HG02678 (cell line): ENCODE data around the gene PHLDA1.

Experiments
- ATAC-seq: cut with Tn5 transposase; IDR thresholded peaks from one replicate; pipeline ENCODE4 v1.9.1; 2021; ENCODE audit warnings: mild to moderate bottlenecking, moderate library complexity; ENCODE audit not compliant: unreplicated experiment

Gene PHLDA1

DNA sequence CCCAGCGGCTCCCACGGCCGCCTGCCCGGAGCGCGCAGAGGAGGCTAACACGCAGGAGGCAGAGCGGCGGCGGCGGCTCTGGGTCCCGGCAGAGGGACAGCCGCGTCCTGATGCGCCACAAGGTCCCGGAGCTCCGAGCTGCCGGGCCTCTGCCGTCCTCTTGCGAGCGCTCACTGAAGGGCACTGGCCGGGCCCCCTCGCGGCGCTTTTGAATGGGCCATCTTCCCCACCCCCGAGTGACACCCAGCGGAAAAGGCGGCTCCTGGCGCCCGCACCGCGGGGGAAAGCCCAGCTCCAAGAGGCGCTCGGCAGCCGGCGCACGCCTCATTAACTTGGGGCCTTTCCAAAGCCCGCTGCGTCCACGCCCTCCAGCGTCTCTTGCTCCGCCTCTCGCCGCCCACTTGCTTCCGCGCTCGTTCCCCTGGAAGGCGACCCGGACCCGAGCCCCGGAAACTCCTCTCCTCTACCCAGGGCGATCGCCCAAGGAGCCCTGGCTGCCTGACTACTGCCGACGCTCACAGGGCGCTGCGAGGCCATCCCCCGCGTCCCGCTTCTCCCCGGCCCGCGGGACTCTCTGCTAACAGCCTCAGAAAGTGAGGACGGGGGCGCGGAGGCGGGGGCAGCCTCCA is at the start of gene PHLDA1:
Gene PHLDA1, minus strand, starts transcription at position 363 of the 629 bp plus-strand sequence.
- ATAC-seq, result peak; percentile 75

DNA sequence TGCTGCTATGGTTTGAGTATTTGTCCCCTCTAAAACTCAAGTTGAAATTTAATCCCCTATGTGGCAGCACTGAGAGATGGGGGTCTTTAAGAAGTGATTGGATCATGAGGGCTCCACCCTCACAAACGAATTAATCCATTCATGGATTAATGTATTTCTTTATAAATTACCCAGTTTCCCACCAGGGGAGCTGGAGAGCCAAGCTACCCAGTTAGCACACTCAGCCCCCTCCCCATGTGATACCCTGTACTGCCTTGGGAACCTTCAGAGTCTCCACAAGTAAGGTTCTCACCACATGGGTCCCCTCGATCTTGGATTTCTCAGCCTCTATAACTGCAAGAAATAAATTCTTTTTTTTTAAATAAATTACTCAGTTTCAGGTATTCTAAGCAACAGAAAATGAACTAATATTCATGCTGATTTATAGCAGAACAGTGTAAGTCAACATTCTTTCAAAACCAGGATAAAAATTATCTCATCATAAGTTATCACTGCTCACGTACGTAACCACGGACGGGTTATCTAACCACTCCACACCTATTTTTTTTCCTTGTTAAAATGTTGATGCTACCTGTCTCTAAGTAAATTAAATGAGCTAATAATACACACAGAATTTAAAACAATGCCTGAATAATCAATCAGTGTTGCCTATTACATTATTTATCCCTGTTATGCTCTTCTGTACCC is 49.3 kb upstream of the PHLDA1 start:
- no peak for ATAC-seq

DNA sequence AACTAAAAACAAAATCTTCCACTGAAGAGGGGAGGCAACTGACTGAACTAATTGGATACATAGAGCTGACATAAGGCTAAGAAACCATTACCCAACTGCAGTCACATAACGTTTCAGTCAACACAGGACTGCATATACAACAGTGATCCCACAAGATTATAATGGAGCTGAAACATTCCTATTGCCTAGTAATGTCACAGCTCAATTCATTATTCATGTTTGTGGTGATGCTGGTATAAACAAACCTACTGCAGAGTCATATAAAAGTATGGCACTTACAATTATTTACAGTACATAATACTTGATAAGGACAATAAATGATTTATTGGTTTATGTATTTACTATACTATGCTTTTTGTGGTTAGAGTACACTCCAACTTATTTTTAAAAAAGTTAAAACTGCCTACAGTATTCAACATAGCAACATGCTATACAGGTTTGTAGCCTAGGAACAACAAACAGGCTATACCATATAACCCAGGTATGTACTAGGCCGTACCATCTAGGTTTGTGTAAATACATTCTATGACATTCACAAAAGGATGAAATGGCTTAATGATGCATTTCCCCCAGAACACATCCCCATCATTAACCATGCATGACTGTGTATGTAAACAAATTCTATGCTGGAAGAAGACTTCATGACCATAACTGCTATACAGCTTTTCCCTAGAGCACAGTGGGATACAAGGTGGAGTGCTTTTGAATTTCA is 48.6 kb upstream of the PHLDA1 start:
- ATAC-seq, result no peak

DNA sequence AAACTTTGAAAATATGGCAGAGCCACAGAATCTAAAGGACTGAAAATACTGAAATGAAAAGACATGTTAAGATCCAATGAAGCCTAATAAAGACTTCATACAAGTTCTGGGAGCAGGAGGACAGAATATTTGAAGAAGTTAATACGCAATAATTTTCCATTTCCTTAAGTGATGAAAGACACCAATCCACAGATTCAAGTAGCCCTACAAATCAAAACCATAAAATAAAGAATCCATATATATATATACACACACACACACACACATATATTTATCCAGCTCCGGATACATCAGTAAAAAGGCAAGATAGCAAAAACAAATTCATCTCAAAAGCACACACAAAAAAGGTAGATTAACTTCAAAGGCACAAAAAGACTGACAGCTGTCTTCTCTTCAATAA is 47.2 kb upstream of the PHLDA1 start:
- no peak for ATAC-seq

DNA sequence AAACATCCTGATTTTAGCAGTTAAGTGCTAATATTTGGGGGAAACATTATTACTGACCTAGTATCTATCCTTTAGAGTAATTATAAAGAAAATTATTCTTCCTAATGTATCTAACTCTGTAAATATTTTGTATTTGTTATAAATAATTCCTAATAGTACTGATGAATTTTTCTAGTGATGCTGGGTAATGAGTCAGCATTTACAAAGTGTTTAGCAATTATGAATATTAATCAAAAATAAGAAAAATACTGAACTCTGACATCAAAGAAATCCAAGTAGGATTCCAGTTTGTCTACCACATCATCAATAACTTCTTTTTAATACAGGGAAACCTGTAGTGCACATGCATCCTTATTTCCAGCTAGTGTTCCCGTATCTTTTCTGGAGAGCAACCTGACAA is 43.9 kb upstream of the PHLDA1 start:
- no peak for ATAC-seq

DNA sequence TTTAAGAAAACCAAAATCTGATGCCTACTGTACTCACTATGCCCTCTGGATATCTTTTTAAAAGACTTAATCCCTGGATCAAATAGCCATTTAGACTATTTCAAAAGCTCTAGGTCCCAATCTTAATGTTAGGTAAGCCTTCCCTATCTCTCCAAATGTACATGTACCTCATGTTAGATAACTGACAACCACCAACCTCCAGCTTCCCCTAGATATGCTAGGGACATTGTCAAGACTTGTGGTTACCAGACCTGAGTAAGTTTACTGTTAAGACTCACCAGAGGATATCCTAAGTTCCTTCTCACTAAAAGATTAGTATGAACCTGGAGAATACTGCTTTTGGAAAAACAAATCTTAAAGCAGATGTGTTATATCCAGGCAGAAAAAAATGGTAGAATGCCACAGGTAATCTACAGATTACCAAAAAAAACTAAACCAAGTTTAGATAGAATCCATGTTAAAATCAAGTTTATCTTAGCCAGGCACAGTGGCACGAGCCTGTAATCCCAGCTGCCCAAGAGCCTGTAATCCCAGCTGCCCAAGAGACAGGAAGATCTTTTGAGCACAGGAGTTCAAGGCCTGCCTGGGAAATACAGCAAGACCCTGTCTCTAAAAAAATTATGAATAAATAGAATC is 43.2 kb upstream of the PHLDA1 start:
- no peak for ATAC-seq

DNA sequence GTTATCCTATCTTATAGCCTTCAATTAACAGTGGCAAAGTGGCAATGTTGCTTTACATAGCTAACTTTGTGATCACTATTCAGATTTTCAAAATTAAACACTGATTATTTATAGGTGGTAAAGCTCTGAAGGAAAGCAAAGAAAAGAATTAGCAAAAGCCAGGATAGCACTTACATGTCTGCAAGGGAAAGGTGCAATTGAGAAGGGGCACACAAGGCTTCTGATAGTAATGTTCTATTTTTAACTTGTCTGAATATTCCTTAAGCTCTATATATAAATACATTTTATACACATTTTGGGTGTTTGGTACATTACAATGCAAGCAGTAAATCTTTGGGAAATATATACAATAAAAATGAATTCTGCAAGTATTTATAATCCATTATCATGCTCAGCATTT is 42.0 kb upstream of the PHLDA1 start:
- ATAC-seq, result no peak

DNA sequence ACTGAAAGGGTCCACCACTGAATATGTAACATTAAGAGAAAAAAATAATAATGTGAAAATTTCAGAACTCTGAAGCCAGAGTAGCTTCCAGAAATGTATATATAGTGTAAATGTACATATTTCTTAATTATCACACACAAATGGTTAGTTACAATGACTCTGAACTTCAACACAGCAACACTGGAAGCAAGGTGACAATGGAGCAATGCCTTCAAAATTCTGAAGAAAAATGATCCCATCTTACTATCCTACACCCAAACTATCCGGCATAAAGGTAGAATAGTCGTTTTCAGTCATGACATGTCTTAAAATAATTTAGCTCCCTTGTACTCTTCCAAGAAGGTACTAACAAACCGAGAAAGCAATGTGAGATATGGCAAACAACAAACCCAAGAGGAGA is 41.0 kb upstream of the PHLDA1 start:
- no peak for ATAC-seq

DNA sequence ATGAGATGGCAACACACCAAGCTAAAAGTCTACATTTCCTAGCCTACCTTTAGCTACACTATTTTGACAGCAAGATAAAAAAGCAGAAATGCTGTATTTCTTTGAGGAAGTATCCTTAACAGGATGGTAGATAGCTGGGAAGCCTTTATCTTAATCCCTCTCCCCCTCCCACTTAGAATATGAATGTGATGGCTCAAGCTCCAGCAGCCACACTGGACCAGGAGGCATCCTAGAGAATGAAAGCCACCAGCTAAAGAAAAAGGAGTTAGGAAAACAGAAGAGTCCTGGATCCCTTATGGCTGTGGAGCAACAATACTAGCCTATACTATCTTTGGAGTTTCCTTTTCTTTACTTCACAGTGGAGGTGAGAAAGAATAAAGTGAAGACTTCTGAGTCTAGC is 37.8 kb upstream of the PHLDA1 start:
- no peak for ATAC-seq

DNA sequence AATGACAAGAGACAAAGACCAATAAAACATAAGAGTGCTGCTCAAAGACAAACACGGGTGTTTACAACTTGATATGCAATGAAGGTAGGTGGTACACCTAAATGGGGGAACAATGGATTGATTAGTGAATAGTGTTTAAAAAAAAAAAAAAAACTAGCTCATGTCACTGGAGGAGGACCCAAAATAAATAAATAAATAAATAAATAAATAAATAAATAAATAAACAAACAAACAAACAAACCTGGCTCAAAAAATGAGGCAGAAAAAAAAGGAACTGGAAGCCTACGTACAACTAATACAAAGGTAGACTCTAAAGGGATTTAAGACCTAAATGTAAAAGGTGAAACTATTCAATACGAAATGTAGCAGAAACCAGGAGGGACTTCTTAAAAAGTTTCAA is 34.3 kb upstream of the PHLDA1 start:
- no peak for ATAC-seq

DNA sequence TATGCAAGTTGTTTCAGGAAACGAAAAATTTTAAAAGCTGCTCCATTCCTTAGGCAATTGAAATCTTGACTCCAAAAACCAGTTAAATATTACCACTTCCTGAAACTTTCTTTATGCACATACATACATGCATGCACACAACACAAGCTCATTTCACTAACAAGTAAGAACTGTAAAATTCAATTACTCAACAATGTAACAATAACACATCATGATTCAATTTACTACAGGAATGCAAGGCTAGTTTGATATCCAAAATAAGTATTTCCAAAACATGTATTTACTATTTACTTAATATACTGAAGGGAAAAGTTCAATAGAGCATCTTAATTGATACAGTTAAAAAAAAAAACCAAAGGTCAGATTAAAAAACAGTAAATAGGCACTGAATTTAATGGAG is 33.3 kb upstream of the PHLDA1 start:
- no peak for ATAC-seq

DNA sequence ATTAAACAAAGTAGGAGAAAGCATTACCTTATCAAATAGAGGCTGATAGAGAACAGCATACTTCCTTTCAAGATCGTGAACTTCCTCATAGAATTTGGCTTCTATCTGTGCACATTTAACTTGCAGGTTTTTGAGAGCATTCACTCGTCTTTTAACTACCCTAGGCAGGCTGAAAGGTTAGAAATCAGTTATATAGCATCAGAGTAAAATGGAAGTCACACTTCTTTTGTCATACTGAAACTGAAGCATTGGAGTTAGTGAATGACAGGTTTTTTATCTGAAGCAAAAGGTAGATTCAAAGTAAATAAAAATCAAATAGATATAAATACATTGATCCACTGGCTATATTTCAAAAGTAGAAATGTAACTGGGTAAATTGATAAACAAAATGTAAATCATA is 28.5 kb upstream of the PHLDA1 start:
- ATAC-seq, result no peak

DNA sequence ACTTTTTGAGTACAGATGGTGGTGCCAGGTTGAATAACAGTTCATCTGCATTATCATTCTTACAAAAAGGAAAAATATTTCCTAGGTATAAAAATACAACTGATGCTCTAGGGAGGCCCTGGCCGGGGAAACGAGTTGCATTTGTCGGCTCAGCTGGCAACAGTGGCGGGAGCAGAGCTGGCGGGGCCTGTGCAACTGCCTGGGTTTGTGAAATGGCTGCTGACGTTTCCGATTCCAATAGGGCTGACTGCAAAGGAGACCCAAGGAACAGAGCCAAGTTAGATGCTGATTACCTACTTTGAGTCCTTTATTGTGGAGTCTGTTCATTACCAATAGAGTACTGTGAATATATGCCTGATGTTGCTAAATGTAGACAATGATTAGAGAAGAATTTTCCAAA is 25.8 kb upstream of the PHLDA1 start:
- ATAC-seq, result no peak

DNA sequence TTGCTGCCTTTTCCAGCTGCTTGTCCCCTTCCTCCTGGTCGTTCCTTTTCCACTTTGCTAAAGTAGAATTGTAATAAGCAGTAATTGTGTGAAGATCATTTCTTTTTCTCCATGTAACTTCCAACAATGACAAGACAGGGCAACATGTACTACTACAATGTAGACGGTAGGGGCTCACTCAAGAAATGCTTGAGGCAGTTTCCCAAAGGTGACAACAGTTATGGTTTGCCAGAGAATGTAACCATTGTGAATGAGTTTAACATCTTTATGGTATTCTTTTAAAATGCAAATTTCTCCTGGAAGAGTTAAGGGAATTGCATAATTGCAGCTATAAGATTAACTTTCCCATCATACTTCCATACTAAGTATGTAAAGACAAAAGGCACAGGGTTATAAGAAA is 23.8 kb upstream of the PHLDA1 start:
- no peak for ATAC-seq

DNA sequence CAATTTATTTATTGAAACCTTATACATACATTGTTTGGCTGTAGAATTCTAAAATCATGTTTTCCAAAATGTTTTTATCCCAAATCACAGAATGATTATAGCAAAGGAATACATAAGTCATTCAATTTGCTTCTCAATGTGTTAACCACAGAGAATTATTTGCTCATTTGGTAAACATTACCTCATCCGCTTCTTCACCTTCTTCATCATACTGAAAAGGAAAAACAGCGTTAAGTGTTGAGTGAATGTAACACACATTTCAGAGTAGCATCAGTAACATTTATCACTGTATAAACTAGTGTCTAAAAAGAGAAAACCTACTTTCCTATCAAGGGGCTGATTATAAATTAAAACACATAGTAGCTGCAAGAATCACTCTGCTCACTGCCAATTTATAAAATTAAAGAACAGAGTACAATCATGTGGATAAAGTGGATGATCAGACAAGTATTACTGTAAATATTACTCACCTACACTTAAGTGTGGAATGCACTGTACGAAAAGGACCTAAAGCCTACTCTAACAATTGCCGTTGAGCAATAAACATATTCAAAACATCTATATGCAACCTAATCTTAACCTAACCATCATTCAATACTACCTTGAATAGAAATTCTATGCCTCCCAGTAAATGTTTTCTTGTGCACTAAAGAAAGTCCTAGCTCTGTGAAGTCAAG is 18.1 kb upstream of the PHLDA1 start:
- ATAC-seq, result no peak

DNA sequence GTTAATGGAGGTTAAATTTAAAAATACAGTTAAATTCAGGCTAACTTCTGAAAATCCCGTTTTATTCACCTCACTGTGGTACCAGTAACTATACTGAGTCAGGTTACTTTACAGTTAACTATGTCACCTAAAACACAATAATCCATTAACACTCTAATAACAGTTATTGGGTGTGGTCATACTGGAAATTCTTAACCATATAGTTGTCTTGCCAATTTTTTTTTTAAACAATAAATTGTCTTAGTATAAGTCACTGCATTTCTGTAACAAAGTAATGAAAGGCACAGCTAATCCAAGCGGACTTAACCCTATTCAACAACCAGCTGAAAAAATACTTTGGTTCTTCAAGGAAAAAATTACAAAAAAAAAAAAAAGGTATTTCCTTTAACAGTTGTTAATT is 16.2 kb upstream of the PHLDA1 start:
- no peak for ATAC-seq

DNA sequence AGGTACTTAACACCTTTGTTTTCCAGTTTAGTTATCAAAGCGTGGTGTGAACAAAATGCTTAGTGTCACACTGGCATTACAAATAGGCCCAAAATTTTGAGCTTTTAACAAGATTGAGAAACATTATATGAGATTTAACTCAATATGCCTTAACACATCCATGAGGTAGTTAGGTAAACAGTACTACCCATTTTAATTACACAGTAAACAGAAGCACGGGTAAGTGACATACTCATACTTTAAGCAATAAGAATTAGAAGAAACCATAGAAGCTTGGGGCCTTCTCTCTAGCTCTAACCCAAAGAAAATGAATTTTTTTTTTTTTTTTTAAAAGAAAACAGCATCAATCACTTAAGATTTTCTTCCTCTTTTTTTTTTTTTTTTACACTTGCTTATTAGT is 15.5 kb upstream of the PHLDA1 start:
- ATAC-seq, result no peak

DNA sequence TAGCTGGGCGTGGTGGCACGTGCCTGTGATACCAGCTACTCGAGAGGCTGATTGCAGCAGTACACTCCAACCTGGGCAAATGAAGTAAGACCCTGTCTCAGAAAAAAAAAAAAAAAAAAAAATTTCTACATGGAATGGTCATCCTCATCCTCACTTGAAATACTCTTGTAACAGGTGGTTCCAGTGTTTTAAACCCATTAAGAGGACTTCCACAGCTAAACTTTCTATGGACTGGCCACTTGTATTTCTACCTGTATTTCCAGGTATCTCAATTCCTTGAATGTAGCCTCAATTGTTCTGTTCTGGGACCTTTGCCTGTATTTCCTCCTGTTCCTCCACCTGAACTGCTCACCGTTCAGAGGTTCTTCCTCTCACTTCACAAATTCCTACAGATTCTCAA is 11.8 kb upstream of the PHLDA1 start:
- ATAC-seq, result no peak

DNA sequence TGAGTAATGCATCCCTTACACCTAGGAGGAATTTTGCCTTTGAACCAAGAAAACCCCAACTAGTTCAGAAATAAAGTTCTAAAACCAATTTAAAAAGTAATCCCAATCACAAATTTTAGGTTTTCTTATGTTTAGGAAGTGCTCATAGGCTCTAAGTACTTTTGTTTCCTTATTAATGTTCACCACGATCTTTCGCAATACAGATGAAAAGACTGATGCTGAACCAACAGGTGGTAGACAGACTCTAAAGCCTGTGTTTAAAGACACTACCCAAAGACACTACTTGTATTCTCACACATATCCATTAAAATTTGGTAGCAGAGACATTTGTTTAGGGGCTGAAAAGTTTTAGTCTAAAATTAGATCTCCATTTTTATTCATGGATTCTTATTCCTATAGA is 10.6 kb upstream of the PHLDA1 start:
- ATAC-seq, result no peak

DNA sequence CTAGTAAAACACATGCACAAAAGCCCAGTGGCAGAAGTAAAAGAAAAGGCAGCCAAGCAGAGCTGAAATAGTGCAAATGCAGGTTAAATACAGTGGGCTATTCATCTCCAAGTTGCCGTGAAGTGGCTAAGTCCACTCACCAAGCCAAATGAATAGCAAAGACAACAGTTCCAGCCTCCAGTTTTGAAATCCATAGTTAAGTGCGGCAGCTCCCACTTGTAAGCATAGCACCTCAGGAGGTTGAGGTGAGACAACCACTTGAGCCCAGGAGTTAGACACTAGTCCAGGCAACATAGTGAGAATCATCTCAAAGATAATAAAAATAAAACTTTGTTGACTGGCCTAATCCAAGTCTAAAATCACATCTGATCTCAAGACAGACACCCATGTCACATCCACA is 9.8 kb upstream of the PHLDA1 start:
- no peak for ATAC-seq

DNA sequence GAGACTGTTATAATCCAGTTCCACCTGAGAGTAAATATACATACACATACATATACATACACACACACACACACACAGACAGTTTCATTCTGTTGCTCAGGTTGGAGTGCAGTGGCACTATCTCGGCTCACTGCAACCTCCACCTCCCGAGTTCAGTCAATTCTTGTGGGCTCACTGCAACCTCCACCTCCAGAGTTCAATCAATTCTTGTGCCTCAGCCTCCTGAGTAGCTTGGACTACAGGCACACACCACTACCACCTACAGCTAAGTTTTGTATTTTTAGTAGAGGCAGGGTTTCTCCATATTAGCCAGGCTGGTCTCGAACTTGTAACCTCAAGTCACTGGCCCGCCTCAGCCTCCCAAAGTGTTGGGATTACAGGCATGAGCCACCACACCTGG is 8.9 kb upstream of the PHLDA1 start:
- no peak for ATAC-seq
